ENCODE measurements around the gene GUCA1A.
"Not testable (repeated sequence)": the region's sequence is repeated elsewhere in the genome, so short reads cannot be mapped to it uniquely, and the experiment has no call there.

The GUCA1A gene

DNA sequence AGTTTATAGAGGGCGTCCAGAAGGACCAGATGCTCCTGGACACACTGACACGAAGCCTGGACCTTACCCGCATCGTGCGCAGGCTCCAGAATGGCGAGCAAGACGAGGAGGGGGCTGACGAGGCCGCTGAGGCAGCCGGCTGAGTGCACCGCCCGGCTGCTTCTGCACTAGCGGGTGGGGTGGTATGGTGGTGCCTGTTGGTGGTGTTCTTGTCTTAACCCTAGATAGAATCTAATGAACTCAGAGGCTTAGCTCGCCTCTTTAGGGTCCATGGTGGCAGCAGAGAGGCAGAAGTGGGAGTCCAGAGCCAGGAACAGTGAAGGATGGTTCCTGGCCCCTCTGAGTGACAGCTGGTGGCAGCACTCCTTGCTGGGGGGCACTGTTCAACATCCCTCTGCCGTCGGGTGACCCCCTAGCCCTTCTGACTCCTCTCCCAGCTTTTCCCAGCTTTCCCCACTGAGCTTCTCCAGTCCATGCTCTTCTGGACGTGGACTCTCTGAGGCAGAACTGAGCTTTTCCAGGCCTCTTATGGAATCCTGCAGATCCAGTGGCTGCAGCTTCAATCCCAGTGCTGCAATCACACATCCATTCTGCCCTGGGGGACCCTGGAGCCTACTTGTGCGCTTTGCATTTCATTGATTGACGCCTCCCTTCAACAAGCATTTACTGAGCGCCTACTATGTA, 6.2 kb downstream of the GUCA1A start:
- no peak for DNase-seq

DNA sequence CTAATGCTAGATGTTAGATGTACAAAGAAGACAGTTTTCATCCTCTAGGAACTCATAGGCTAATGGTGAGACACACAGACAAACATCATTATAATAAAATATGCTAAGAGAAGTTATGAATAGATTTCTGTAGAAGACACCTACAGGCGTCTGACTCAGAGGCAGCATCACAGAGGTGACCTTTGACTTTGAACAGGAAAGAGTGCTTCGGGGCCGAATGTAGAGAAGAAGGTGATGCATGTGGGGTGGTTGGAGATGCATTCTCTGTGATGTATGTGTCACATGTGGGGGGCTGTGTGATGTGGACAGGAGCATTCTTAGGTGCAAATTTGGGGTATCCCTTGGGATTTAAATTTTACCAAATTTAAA, 6.8 kb downstream of the GUCA1A start:
- no peak for DNase-seq

DNA sequence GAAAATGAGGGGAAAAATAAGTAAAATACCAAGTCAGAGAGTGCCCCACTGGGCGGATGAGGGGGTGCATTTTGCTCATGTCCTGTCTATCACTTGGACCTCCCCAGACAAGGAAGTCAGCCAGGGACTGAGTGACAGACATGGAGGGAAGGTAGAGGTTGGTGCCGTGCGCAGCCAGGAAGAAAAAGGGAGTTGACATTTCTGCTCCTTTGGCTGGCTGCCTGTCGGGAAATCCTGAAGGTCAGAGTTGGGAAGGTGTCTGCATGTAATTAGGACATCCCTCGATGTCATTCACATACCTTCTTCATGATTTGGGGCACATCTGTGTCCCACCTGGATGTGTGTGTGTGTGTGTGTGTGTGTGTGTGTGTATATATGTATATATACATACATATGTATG, 8.9 kb downstream of the GUCA1A start:
- DNase-seq: no peak

DNA sequence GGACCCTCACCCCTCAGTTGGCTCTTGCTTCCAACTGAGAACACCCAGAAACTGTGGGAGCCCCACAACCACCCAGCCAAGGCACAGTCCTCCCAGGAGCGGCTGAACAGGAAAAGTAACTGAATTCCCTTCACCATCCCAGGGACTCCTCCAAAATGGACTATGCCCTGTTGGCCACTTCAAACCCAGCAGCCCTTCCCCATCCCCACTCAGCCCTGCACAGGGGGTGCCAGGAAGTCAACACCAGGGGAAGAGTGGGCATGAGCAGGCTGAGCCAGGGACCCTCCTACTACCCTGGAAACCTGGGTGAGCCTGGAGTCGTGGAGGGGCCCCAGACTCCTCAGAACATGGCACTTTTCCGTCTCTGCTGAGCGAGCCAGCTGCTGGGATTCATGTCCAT, 11.3 kb downstream of the GUCA1A start:
- DNase-seq: no peak

DNA sequence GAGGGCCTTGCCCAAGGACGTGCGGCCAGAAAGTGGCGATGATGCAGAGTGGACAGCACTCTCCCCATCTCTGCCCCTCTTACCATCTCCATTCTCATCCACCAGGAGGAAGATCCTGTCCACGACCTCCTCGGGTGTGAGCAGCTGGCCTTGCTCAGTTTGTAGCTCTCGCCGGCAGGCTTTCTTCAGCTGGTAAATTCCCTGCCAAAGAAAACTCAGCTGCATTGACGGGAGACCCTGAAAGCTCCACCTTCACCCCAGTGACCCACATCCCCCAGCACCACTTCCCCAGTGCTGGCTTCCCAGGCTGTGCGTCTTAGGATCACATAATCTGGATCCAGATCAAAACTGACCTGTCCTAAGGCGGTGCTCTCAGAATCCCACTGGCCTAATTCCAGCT, 12.4 kb downstream of the GUCA1A start:
- DNase-seq: no peak

DNA sequence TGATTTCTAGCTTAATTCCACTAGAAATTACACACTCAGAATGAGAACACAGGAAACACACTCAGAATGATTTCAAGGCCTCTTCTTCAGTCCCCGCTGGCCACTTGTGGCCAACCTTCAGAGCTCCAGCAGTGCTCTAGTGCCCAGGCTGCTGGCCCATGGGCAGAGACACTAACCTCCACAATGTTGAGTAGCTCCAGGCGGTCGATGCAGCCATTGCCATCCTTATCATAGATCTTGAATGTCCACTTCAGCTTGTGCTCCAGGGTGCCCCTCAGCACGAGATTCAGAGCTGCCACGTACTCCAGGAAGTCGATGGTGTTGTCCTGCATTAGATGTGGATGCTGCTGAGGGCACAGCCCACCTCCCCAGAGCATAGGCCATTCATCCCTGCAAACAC, 15.2 kb downstream of the GUCA1A start:
- no peak for DNase-seq

DNA sequence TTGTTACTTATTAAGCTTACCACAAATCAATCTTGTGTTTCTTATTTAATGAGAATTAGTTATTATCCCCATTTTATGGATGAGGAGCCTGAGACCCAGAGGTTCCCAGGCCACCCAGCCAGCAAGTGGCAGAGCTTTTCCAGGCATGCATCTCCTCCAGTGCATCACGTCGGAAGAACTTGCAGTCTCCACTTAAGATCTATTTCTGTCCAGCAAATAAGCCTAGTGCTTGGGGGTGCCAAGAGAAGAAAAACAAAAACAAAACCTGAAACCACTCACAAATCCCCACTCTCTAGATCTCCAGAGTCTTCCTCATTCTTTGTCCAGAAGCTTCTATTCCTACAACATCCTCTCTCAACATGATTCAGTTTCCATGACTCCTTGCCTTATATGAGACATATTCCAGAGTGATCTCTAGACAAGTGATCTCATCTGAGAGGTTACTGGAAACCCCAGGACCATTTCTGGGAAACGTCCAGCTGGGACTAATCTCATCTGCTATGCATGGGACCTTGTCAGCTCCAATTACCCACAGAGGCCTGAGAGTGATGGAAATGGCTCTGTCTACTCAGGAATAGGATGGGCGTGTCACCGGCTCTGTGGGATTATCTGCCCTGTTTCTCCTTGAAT, 17.5 kb downstream of the GUCA1A start:
- DNase-seq: no peak

DNA sequence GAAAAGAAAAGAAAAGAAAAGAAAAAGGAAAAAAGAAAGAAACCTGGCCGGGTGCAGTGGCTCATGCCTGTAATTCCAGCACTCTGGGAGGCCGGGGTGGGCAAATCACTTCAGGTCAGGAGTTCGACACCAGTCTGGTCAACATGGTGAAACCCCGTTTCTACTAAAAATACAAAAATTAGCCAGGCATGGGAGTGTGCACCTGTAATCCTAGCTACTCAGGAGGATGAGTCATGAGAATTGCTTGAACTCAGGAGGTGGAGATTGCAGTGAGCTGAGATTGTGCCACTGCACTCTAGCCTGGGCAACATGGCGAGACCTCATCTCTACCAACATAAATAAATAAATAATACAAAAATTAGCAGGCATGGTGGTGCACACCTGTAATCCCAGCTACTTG, 19.2 kb downstream of the GUCA1A start:
- DNase-seq: not testable (repeated sequence)

DNA sequence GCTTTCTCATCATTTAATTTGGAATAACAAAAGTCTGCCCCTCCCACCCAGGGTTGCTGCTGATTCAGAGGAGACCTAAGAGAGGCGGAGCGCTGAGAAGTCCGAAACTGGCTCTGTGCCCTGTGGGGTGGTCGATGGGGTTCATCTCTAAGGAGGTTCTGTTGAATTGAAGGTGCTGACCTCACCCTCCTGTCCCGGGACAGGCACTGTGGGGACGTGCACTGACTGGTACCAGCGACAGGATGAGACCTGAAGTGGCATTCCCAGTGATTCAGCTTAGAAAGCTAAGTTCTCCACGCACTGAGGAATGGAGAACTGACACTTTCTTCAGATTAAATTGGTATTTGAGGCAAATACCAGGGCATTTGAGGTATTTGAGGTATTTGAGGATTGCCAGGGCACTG, 20.3 kb downstream of the GUCA1A start:
- DNase-seq: no peak

DNA sequence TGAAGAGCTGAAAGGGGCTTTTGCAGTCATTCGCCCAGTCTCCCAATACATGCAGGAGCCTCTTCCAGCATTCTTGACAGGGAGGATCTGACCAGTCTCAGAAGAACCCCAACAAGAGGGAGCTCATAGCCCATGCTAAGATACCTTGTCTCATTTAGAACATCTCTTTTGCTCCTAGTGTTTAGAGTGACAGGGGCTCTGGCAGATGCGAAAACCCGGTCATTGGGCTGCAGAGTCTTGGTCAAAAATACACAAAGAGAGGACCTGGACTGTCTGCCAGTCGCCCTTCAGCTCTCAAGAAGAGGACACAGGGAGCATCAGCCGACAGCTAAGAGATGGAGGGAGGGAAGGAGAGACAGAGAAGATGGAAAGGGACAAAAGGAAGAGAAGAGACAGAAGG, 20.9 kb downstream of the GUCA1A start:
- no peak for DNase-seq

DNA sequence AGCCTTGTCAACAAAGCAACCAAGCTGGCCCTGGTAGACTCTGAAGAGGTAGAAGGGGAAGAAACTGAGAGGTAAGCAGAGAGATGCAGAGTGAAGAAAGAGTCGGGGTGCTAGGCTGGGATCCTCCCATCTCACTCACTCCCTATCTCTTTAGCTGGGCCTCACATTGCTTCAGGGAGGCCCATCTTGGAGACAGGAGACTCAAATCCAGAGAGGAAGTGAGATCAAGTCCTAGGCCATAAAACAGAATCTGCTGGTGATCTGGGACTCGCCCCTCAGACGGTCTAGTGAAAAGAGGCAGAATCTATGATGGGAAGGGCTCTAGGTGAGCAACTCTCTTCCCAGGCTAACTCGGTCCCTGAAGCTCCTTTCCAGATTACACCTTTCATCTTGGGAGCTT, 22.3 kb downstream of the GUCA1A start:
- no peak for DNase-seq

DNA sequence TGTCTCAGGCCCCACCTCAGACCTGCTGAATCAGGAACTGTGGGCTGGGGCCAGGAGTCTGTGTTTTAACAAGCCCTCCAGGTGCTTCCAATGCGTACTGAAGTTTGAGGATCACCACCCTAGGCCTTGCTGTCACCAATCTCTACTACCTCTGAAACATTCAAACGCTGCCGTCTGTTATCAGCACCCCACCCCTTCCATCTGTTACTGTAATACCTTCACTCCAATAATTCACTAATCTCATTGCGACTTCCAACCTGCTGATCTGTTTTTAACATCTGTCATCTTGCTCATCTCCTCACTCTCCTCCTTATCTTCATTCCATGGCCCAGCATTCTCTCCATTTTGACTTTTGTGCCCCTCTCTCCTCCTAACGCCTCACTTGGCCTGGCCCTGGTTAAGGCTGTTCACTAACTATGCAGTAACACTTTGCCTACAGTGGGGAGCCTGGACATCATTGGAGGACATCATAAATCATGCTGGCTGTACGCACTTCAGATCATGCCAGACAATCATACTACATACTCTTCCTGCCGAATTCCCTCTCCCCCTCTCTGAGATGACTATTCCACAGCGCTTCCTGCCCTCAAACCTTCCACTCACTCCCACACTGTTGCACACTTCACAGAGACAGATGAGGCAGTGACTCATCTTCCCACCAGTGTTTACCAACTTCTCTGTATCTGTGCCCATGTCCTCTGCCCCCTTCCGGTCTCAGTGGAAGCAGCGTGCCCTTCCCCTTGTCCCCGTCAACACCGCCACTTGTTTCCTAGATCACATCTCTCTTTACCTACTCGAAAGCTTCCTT, 24.6 kb downstream of the GUCA1A start:
- peak; percentile 35 for DNase-seq

DNA sequence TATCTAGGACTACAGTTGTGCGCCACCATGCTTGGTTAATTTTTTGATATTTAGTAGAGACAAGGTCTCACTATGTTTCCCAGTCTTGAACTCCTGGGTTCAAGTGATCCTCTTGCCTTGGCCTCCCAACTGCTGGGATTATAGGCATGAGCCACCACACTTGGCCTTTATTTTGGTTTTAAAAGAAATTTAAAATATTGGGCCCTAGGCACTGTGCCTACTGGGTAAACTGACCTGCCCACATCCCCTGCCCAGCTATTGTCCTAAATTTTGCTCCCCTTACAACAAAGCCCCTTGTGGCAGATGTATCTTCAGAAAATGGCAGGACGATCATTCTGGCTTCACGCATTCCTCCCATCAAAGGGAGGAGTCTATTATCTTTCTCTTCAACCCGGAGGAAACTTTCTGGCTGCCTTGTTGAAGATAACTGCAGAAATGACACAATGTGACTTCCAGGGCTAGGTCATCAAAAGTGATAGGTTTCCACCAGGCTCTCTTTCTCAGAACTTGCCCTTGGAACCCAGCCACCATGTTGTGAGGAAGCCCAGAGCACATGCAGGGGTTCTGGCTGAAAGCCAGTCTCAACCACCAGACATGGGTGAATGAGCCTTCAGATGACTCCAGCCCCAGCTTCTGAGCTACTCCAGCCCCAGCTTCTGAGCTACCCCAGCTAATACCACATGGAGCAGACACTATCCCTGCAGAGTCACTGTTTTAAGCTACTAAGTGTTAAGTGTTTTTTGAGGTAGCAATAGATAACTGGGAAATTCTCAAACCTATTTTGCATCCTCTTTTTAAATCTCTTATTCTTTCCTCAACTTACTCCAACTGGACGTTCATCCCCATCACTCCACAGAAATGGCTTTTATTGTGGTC, 26.2 kb downstream of the GUCA1A start:
- DNase-seq: no peak

DNA sequence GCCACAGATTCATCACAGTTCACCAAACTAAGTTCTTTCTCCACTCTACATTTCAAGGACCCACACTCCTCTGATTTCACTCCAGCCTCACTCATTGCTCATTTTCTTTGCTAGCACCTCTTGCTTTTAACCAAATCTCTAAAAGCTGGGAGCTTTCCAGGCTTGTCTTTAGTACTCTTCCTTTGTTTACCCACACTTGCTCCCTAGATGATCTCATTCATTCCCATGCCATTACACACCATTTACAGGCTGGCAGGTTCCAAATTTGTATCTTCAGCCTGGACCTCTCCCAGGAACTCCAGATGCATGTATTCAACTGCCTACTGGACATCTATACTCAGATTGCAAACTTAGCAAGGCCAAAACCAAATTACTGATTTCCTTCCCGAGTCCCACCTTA, 26.9 kb downstream of the GUCA1A start:
- no peak for DNase-seq

DNA sequence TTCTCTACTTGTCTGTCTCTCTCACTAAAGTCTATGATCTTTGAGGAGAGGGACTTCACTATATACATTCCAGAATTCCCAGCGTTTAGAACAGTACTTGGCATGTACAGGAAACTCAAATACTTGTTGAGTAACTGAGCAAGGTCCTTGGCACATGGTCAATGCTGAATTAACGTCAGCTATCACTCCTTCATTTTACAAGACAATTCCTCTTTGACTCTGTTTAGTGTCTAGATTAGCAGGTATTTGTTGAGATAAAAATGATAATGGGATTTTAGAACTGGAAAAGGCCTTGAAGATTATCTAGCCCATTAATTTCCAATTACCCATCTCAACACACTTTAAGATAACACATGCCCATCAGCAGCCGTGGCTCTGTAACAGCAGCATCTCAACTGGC, 28.2 kb downstream of the GUCA1A start:
- no peak for DNase-seq

DNA sequence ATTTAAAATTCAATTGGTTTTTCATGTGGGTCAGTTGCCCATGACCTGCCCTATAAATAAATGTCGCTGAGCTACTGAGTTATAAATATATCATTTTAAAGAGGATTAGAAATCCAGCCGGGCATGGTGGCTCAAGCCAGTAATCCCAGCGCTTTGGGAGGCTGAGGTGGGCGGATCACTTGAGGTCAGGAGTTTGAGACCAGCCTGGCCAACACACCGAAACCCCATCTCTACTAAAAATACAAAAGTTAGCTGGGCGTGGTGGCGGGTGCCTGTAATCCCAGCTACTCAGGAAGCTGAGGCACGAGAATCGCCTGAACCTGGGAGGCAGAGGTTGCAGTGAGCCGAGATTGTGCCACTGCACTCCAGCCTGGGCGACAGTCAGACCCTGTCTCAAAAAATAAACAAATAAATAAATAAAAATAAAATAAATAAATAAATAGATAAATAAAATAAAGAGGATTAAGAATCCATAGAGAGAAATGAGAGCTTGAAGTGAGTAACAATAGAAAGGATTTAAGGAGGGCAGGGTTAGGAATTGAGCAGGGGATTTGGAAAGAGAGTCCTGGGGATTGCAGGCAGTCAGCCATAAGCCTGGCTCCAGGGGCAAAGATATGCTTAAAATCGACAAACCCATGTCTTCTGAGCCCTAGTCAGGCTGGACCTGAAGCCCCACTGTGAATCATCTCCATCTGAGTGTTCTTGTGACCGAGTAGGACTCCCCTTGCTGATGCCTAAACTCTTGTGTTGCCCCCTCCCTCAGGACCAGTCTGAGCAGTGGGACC, 29.2 kb downstream of the GUCA1A start:
- DNase-seq: not testable (repeated sequence)

DNA sequence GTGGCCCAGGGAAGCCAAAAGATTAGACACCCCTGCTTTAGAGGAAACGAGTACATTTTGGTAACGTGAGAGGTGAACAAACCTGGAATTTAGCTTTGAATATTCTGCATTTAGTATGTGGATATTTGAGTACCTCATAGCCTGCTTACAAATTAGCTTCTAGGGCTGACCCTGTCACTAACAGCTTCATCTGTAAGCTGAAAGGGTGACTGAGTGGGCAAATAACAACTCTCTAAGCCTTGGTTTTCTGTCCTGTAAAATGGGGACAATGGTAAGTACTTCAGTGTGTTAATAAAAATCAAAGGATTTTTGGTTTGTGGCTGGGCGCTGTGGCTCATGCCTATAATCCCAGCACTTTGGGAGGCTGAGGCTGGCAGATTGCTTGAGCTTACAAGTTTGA, 30.0 kb downstream of the GUCA1A start:
- no peak for DNase-seq

DNA sequence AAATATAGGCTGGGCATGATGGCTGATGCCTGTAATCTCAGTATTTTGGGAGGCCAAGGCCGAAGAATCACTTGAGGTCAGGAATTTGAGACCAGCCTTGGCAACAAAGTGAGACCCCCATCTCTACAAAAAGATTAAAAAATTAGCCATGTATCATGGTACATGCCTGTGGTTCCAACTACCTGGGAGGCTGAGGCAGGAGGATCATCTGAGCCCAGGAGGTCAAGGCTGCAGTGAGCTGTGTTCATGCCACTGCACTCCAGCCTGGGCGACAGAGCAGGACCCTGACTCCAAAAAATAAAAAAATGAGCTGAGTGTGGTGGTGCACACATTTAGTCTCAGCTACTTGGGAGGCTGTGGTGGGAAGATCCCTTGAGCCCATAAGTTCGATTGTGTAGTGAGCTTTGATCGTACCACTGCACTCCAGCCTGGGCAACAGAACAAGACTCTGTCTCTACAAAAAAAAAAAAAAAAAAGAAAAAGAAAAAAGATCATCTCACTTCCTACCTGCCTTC, 31.7 kb downstream of the GUCA1A start:
- no peak for DNase-seq

DNA sequence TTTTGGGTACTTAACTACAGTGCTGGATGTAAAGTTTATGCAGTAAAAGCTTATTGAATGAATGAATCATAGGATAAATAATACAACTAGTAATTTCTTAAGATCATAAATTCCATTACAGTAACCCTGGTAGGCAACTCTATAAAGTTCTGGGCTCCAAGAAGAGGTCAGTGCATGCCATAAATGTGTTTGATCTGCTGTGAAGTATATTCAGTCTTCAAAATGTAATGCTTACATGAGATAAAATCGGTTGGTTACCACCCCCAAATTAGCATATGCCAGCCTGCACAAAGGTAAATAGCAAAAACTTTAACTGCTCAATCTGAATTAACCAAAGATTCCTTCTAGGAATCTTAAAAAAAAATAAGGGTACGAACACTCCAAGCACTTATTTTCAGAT, 34.4 kb downstream of the GUCA1A start:
- not testable (repeated sequence) for DNase-seq

DNA sequence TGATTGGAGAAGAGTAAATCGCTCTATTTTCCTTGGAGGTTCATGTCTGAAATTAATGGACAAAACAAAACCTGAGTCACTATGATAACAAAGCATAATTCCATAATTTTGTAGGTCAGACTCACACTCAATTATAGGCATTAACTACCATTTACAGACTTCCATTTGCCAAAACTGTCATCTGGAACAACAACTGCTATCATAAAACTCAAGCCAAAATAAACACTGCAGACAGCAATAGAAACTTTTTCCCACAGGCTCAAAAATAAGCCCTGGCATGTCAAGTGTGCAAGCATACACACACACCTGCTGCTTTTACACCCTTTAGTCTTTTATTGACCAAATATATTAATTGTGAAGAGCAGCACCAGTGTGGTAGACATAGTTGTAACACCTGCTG, 37.4 kb downstream of the GUCA1A start:
- no peak for DNase-seq

DNA sequence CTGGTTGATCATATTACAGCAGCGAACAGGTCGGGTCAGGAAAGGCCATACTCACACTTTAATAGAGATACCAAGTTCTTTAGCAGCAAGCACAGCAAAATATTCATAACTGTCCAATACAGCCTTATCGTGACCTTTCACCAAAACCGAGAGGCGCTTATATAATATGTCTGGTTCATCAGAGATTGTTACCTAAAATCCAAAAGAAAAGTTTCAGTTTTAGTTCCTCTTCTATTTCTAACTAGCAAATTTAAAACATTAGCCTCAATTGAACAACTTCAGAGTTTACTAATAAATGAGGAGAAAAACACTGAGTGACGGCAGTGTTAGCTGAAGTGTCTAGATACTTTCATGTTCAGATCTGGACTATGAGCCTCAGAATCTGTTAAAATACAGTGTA, 38.6 kb downstream of the GUCA1A start:
- DNase-seq: no peak

DNA sequence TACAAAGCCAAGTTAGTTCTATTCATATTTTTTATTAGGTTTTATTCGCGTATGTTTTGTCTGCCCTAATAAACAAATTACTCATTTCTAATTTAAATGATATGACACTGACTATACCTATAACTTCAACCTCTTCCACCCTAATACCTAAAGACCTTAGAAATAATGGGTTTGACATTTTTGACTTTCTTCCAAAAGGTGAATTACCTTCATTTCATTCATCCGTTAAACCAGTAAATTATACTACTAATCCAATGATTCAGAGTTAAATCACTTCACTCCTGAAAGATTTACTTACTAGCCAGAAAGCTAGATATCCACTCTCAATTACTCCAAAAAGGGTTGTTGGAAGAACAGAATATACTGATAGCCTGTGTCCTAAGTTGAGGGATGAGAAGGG, 39.3 kb downstream of the GUCA1A start:
- no peak for DNase-seq

Data from activated CD4-positive, alpha-beta T cell treated with anti-CD3 and anti-CD28 coated beads, Interleukin-2, Interleukin-6, amounts not matched to agents 100 ng/mL and 50 ng/mL, durations not matched to agents 16 hours and 8 hours (primary cell).